ENCODE results near the gene ADNP.

ADNP gene

GRCh38 chr20:50870561-50871161 lies 60.6 kb downstream of the ADNP start:
- Histone ChIP-seq H2AFZ (no peak overlapping the region), H3K9ac (no peak overlapping the region), H3K4me3 (ENCODE audit: low read depth, low read length) (no peak overlapping the region), H3K4me2 (ENCODE audit: low read length) (no peak overlapping the region), H3K9me3 (ENCODE audit: control insufficient read depth, low read length) (no peaks in the 10 kb centered on the region), H3K27me3 (ENCODE audit: control insufficient read depth, insufficient read depth, low read length) (no peaks in the 10 kb centered on the region), H3K27ac (no peak overlapping the region), H3K4me1 (peaks cover 7% of the 10 kb centered on the region), H3K79me2 (peaks cover 7% of the 10 kb centered on the region), H3K36me3 (ENCODE audit: control insufficient read depth, insufficient read depth, low read length) (no peaks in the 10 kb centered on the region)
- no peak for TF ChIP-seq CTCF (IDR thresholded peaks at IDR 0.05)

- Histone ChIP-seq H3K4me1 (peaks cover 7% of the 10 kb centered on the region), H3K27ac (no peak overlapping the region), H3K36me3 (ENCODE audit: control insufficient read depth, insufficient read depth, low read length) (no peaks in the 10 kb centered on the region), H3K27me3 (ENCODE audit: control insufficient read depth, insufficient read depth, low read length) (no peaks in the 10 kb centered on the region), H3K9me3 (ENCODE audit: control insufficient read depth, low read length) (no peaks in the 10 kb centered on the region), H2AFZ (no peak overlapping the region), H3K4me3 (ENCODE audit: low read depth, low read length) (no peak overlapping the region), H3K4me2 (ENCODE audit: low read length) (no peak overlapping the region), H3K9ac (no peak overlapping the region), H3K79me2 (peaks cover 9% of the 10 kb centered on the region)
- no peak for TF ChIP-seq CTCF (IDR thresholded peaks at IDR 0.05)
These were observed 62.4 kb downstream of the ADNP start for GRCh38 chr20:50868509-50869495.

- Histone ChIP-seq H3K9ac (no peak overlapping the region), H3K4me3 (ENCODE audit: low read depth, low read length) (no peak overlapping the region), H3K79me2 (peaks cover 9% of the 10 kb centered on the region), H3K4me1 (peaks cover 7% of the 10 kb centered on the region), H3K27me3 (ENCODE audit: control insufficient read depth, insufficient read depth, low read length) (no peaks in the 10 kb centered on the region), H2AFZ (no peak overlapping the region), H3K27ac (no peak overlapping the region), H3K9me3 (ENCODE audit: control insufficient read depth, low read length) (no peaks in the 10 kb centered on the region), H3K4me2 (ENCODE audit: low read length) (no peak overlapping the region), H3K36me3 (ENCODE audit: control insufficient read depth, insufficient read depth, low read length) (no peaks in the 10 kb centered on the region)
- TF ChIP-seq CTCF (IDR thresholded peaks at IDR 0.05): no peak
These were observed 63.4 kb downstream of the ADNP start for GRCh38 chr20:50867805-50868204.

- H3K79me2 ChIP-seq: peaks cover 9% of the 10 kb centered on the region
- H3K27ac ChIP-seq: no peak overlapping the region
- no peak overlapping the region for H2AFZ ChIP-seq
- H3K4me1 ChIP-seq: peaks cover 7% of the 10 kb centered on the region
- no peak overlapping the region for H3K9ac ChIP-seq
- no peaks in the 10 kb centered on the region for H3K27me3 ChIP-seq (ENCODE audit: control insufficient read depth, insufficient read depth, low read length)
- no peaks in the 10 kb centered on the region for H3K9me3 ChIP-seq (ENCODE audit: control insufficient read depth, low read length)
- no peak overlapping the region for H3K4me3 ChIP-seq (ENCODE audit: low read depth, low read length)
- no peak for TF ChIP-seq CTCF (IDR thresholded peaks at IDR 0.05)
- no peaks in the 10 kb centered on the region for H3K36me3 ChIP-seq (ENCODE audit: control insufficient read depth, insufficient read depth, low read length)
- H3K4me2 ChIP-seq (ENCODE audit: low read length): no peak overlapping the region
These were observed 64.4 kb downstream of the ADNP start for GRCh38 chr20:50866831-50867230.
